Measurements from ENCODE around the gene CCN6. TPM values are rescaled to one million over a fixed set of nuclear protein-coding genes. Genes with fewer than 3 reads are reported as not detected.

CCN6 gene
- total RNA-seq, 1 experiment from 2014 or later, result not detected

- ATAC-seq, result no peak
- CTCF ChIA-PET, result no interaction called here
- no peaks in the 10 kb centered on the region for H3K36me3 ChIP-seq (ENCODE audit: control insufficient read depth in 1 of 2, insufficient read depth in 2 of 2, low read length in 2 of 2)
- H3K4me2 ChIP-seq (ENCODE audit: low read length), result no peak overlapping the region
- no TSS peak for BruUV-seq (replicated peaks)
- H2AFZ ChIP-seq (ENCODE audit: low read depth, low read length, poor library complexity, severe bottlenecking), result no peak overlapping the region
- RAD21 ChIA-PET (ENCODE audit: low non-redundant PET in 1 of 2, low total read pairs in 2 of 2, uncharacterized antibody in 2 of 2, unreplicated experiment in 2 of 2), result no interaction called here
- H3K9me2 ChIP-seq (ENCODE audit: insufficient read depth), result no peaks in the 10 kb centered on the region
- no peaks in the 10 kb centered on the region for H3K9me3 ChIP-seq (ENCODE audit: control insufficient read depth in 1 of 2, insufficient read depth in 1 of 2, low read depth in 1 of 2, low read length in 2 of 2)
- H4K20me1 ChIP-seq (ENCODE audit: insufficient read depth), result no peaks in the 10 kb centered on the region
- no peaks in the 10 kb centered on the region for H3K79me2 ChIP-seq (ENCODE audit: insufficient read depth, low read length)
- POLR2A ChIA-PET, result no interaction called here
- H3K4me3 ChIP-seq (replicated peaks in 1 of 2; ENCODE audit: low read depth in 1 of 2, low read length in 2 of 2), result no peak overlapping the region
- TF ChIP-seq MAX (IDR thresholded peaks at IDR 0.05) (no peak), TCF7L2 (IDR thresholded peaks at IDR 0.05; ENCODE audit: borderline replicate concordance, extremely low read depth, insufficient read depth, insufficient read length) (no peak), REST (IDR thresholded peaks at IDR 0.05; ENCODE audit: low read depth) (no peak), EZH2phosphoT487 (IDR thresholded peaks at IDR 0.05; ENCODE audit: borderline replicate concordance) (no peak), ZFX (IDR thresholded peaks at IDR 0.05) (no peak), CBX3 (IDR thresholded peaks at IDR 0.05; ENCODE audit: low read depth) (no peak), YY1 (IDR thresholded peaks at IDR 0.05; ENCODE audit: extremely low read depth, insufficient replicate concordance, low read depth, low read length) (no peak), RAD21 (IDR thresholded peaks at IDR 0.05; ENCODE audit: low read depth) (no peak), JUND (IDR thresholded peaks at IDR 0.05) (no peak), FOSL1 (IDR thresholded peaks at IDR 0.05; ENCODE audit: low read depth) (no peak), SIN3A (IDR thresholded peaks at IDR 0.05; ENCODE audit: low read depth) (no peak), SP1 (IDR thresholded peaks at IDR 0.05; ENCODE audit: low read depth) (no peak), CEBPB (IDR thresholded peaks at IDR 0.05; ENCODE audit: low read depth) (no peak), POLR2AphosphoS5 (IDR thresholded peaks at IDR 0.05; ENCODE audit: low read depth, low read length) (no peak), ELF1 (IDR thresholded peaks at IDR 0.05; ENCODE audit: borderline replicate concordance, low read depth) (no peak)
- peaks cover 0 to 9% of the 10 kb centered on the region in 2 experiments; a peak in 2 of 4 replicates for H3K4me1 ChIP-seq (ENCODE audit: control insufficient read depth in 1 of 2, insufficient read depth in 2 of 2, low read length in 2 of 2)
- DNase-seq (ENCODE audit: low read depth, low spot score), result no peak
- 0 out of 2 replicates have a peak, but pooled peaks cover 4% of the 10 kb centered on the region for H3K27me3 ChIP-seq (ENCODE audit: insufficient read depth, low read length)
- H3K9ac ChIP-seq (ENCODE audit: low read length), result no peak overlapping the region
- intact Hi-C loops (cut with micrococcal nuclease), result no loop called here
- H3K27ac ChIP-seq (ENCODE audit: low read depth, low read length), result no peak overlapping the region
Observed at GRCh38 chr6:112034616-112034995, 19.3 kb upstream of the CCN6 start.

Measured in HCT116 (cell line).